Measurements from ENCODE around the gene POU3F3.

The POU3F3 gene

DNA sequence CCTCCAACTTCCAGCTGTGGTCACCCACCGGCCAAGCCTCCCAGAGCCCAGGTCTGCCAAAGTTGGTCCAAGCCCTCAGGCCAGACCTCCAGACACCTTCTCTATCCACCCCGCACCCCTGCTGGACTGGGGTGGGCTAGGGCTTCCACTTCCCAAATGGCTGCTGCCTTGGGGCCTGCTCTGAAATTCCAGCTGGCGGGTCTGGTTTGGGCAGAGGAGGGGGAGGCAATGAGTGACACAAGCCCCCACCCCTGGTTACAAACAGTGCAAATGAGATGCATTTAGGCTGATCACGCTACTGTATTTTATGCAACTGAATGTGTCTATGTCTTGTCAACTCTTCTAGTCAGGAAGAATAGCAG, 14.6 kb downstream of the POU3F3 start:
- DNase-seq (ENCODE audit: low read depth in 1 of 2, low spot score in 1 of 2), result no peak
- peaks cover 92% of the 10 kb centered on the region for H3K27me3 ChIP-seq (ENCODE audit: insufficient read depth, poor library complexity, severe bottlenecking)
- TF ChIP-seq, protein P1, sequence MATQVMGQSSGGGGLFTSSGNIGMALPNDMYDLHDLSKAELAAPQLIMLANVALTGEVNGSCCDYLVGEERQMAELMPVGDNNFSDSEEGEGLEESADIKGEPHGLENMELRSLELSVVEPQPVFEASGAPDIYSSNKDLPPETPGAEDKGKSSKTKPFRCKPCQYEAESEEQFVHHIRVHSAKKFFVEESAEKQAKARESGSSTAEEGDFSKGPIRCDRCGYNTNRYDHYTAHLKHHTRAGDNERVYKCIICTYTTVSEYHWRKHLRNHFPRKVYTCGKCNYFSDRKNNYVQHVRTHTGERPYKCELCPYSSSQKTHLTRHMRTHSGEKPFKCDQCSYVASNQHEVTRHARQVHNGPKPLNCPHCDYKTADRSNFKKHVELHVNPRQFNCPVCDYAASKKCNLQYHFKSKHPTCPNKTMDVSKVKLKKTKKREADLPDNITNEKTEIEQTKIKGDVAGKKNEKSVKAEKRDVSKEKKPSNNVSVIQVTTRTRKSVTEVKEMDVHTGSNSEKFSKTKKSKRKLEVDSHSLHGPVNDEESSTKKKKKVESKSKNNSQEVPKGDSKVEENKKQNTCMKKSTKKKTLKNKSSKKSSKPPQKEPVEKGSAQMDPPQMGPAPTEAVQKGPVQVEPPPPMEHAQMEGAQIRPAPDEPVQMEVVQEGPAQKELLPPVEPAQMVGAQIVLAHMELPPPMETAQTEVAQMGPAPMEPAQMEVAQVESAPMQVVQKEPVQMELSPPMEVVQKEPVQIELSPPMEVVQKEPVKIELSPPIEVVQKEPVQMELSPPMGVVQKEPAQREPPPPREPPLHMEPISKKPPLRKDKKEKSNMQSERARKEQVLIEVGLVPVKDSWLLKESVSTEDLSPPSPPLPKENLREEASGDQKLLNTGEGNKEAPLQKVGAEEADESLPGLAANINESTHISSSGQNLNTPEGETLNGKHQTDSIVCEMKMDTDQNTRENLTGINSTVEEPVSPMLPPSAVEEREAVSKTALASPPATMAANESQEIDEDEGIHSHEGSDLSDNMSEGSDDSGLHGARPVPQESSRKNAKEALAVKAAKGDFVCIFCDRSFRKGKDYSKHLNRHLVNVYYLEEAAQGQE (IDR thresholded peaks at IDR 0.05; ENCODE audit: insufficient replicate concordance, low read depth), result no peak
- H3K27ac ChIP-seq (replicated peaks), result no peak overlapping the region
- no peak overlapping the region for H3K4me3 ChIP-seq (replicated peaks; ENCODE audit: insufficient read depth, low read length)

DNA sequence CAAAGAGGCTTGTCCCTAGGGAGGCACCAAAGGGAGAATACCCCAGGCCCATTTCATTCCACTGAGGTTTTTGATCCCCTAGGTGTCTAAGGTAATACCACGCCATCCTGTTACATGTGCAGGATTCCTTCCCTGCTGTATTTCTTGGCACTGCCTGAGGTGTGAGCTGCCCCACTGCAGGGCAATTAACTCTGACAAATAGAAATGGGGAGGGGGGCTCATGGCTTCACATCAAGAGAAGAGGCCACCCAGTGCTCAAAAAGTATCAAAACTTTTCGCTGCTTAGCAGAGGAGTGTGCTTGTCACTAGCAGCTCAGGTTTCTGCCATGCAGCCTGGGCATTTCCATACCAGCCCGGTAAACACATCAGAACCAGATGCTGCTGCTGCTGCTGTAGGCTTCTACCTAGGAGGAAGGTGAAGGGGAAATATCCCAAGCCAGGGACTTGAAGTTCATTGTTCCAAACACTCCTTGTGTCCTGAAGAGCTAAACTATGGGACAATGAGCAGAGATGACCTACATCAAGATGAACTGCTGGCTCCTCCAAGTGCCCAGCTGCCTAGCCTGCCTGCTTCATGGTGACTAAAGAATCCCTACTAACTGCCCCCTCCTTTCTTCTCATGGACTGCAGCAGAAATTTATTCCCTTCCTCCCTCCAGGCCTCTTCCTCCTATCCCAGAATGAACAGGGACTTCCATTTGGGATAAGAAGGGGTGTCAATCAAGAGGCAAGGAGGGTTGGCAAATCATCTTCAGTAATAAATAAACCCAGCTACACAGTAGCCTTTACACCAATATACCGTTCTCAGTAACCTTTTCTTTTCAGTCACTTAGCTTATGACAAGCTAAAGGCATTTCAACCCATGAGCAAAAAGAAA, 16.4 kb downstream of the POU3F3 start:
- TF ChIP-seq GABPA (IDR thresholded peaks at IDR 0.05; ENCODE audit: low read depth) (no peak), SPI1 (IDR thresholded peaks at IDR 0.05; ENCODE audit: borderline replicate concordance, low read depth) (no peak), POLR2AphosphoS5 (IDR thresholded peaks at IDR 0.05; ENCODE audit: low read depth) (no peak), CTCF (IDR thresholded peaks at IDR 0.05; ENCODE audit: insufficient read depth, low read length) (no peak)
- Histone ChIP-seq H3K4me3 (replicated peaks; ENCODE audit: insufficient read depth, low read length) (no peak overlapping the region), H3K27me3 (ENCODE audit: insufficient read depth, poor library complexity, severe bottlenecking) (peaks cover 74% of the 10 kb centered on the region)

GRCh38 chr2:104871649-104871971, 17.7 kb downstream of the POU3F3 start:
- peaks cover 61% of the 10 kb centered on the region for H3K27me3 ChIP-seq (ENCODE audit: insufficient read depth, poor library complexity, severe bottlenecking)
- H3K4me3 ChIP-seq (replicated peaks; ENCODE audit: insufficient read depth, low read length), result no peak overlapping the region
- no peak for DNase-seq (ENCODE audit: low read depth in 1 of 2, low spot score in 1 of 2)
- TF ChIP-seq CTCF (IDR thresholded peaks at IDR 0.05; ENCODE audit: insufficient read depth, low read length), result no peak
- TF ChIP-seq SPI1 (IDR thresholded peaks at IDR 0.05; ENCODE audit: borderline replicate concordance, low read depth), result no peak
- TF ChIP-seq GABPA (IDR thresholded peaks at IDR 0.05; ENCODE audit: low read depth), result no peak
- TF ChIP-seq, protein P1 (IDR thresholded peaks at IDR 0.05; ENCODE audit: insufficient replicate concordance, low read depth), result no peak
- TF ChIP-seq POLR2AphosphoS5 (IDR thresholded peaks at IDR 0.05; ENCODE audit: low read depth), result no peak
- H3K27ac ChIP-seq (replicated peaks), result no peak overlapping the region

More for the DNA sequence above, 16.4 kb downstream of the POU3F3 start:
- H3K27ac ChIP-seq (replicated peaks), result no peak overlapping the region
- DNase-seq (ENCODE audit: low read depth in 1 of 2, low spot score in 1 of 2), result no peak

DNA sequence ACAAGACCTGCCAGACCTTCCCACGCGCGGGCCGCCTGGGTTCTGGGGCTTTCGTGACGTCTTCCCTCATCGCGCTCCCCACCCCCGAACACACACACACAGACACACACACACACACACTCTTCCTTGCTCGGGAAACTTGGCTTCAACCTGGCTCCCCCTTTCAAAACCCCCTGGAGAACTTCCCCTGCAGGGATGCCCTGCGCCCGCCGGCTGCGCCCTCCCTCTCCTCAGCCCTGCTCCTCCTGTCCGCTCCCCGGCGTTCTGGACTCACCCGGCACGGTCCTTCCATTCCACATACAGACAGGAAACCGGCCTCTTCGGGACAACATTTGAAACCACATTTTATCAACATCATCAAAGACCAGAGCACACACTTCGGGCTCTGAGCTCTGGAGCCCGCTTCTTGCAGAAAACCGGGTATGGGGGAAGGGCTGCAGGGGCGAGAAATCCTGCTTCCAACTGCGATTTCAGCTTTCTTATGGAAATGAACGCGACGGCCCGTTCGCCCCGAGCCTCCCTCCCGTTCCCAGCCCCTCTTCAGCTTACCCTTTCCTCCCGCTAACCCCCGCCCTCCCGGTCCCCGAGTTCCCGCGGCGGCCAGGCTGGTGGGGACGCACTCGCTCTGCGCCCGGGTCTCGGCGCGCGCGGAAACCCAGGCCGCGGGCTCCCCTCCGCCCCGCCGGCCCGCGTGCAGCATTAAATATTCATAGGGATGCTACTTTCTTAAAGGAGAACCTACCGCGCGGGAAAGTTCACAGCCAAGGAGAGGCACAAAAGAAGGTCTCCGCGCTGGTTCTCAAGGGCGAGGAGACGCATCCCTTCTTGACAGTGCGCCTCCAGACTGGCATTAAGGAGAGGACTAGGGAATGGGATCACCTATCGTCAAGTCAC, 18.3 kb downstream of the POU3F3 start:
- no peak overlapping the region for H3K4me3 ChIP-seq (replicated peaks; ENCODE audit: insufficient read depth, low read length)
- TF ChIP-seq CTCF (IDR thresholded peaks at IDR 0.05; ENCODE audit: insufficient read depth, low read length), result no peak
- no peak for TF ChIP-seq POLR2AphosphoS5 (IDR thresholded peaks at IDR 0.05; ENCODE audit: low read depth)
- no peak for TF ChIP-seq SPI1 (IDR thresholded peaks at IDR 0.05; ENCODE audit: borderline replicate concordance, low read depth)
- TF ChIP-seq, protein P1 (IDR thresholded peaks at IDR 0.05; ENCODE audit: insufficient replicate concordance, low read depth), result no peak
- TF ChIP-seq GABPA (IDR thresholded peaks at IDR 0.05; ENCODE audit: low read depth), result no peak
- H3K27ac ChIP-seq (replicated peaks), result no peak overlapping the region
- no peak for DNase-seq (ENCODE audit: low read depth in 1 of 2, low spot score in 1 of 2)
- H3K27me3 ChIP-seq (ENCODE audit: insufficient read depth, poor library complexity, severe bottlenecking), result peaks cover 55% of the 10 kb centered on the region
